Upper lobe of left lung (tissue), 4 donors: ENCODE measurements around the gene KDELR1.

Experiments used
- CTCF ChIP-seq, 6 experiments: fragments of 450-650 bp in 4 of 6; fragments of 200-600 bp in 2 of 6; sonication (generic) in 2 of 6; IDR thresholded peaks; one replicate each; pipeline ENCODE4 v1.5.1; 2016 to 2019; ENCODE audit warnings: antibody characterized with exemption in 6 of 6
- EP300 ChIP-seq, 4 donors: sonication (generic); formaldehyde crosslinking; IDR thresholded peaks; one replicate each; pipeline ENCODE4 v1.5.1; 2017; ENCODE audit warnings: antibody characterized with exemption in 4 of 4, control low read depth in 2 of 4
- POLR2A ChIP-seq, 4 donors: fragments of 450-650 bp; IDR thresholded peaks; one replicate each; pipeline ENCODE4 v1.5.1; 2016 to 2017; ENCODE audit warnings: antibody characterized with exemption in 4 of 4, mild to moderate bottlenecking in 2 of 4
- POLR2AphosphoS5 ChIP-seq, 2 donors: sonication (generic); formaldehyde crosslinking; IDR thresholded peaks; one replicate each; pipeline ENCODE4 v1.5.1; 2017; ENCODE audit warnings: antibody characterized with exemption in 2 of 2

DNA sequence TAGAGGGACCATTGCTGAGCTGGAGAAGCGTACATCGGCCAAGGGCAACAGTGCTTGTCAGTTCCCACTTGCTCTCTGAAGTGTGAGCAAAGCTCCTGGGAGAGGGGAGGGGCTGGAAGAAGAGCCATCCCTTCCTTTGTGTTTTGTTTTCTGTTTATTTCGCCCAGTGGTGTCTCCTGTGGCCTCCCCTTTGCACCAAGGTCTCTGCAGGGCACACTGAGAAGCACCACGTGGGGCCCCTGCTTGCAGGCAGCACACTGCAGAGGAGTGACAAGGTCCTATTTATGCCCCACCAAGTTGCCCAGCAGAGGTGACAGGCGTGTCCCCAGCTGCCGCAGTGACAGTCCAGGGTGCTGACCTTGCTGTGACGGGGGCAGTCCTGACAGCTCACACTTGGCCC lies 26.1 kb upstream of the KDELR1 start:
- TF ChIP-seq POLR2AphosphoS5 (IDR thresholded peaks at IDR 0.05) (no peak), POLR2A (IDR thresholded peaks at IDR 0.05) (no peak), CTCF (IDR thresholded peaks at IDR 0.05) (no peak), EP300 (IDR thresholded peaks at IDR 0.05) (no peak)
